ENCODE data around the gene CCDC180.
"Not testable (repeated sequence)": the region's sequence is repeated elsewhere in the genome, so short reads cannot be mapped to it uniquely, and the experiment has no call there.

CCDC180 gene

GRCh38 chr9:97307500-97308163 lies at the start of gene CCDC180:
TSS of gene CCDC180 (plus strand) at chr9:97307659. CDS start at chr9:97308064, 405 bp downstream.
- FAIRE-seq: no peak

- not testable (repeated sequence) for FAIRE-seq
Measured at GRCh38 chr9:97259834-97260514, 47.5 kb upstream of the CCDC180 start.

- no peak for FAIRE-seq
Measured at GRCh38 chr9:97271292-97271691, 36.2 kb upstream of the CCDC180 start.

- no peak for FAIRE-seq
Measured at GRCh38 chr9:97272072-97272471, 35.4 kb upstream of the CCDC180 start.

- no peak for FAIRE-seq
Measured at GRCh38 chr9:97276310-97276852, 31.1 kb upstream of the CCDC180 start.

- no peak for FAIRE-seq
Measured at GRCh38 chr9:97277953-97278352, 29.5 kb upstream of the CCDC180 start.

GRCh38 chr9:97280755-97281330 lies 26.6 kb upstream of the CCDC180 start:
- no peak for FAIRE-seq

GRCh38 chr9:97283768-97284167 lies 23.7 kb upstream of the CCDC180 start:
- FAIRE-seq: no peak

- FAIRE-seq: peak; percentile 42
Measured at GRCh38 chr9:97284798-97285197, 22.7 kb upstream of the CCDC180 start.

GRCh38 chr9:97292200-97292599 lies 15.3 kb upstream of the CCDC180 start:
- no peak for FAIRE-seq

- FAIRE-seq: no peak
Measured at GRCh38 chr9:97293207-97293721, 14.2 kb upstream of the CCDC180 start.

GRCh38 chr9:97293818-97294217 lies 13.6 kb upstream of the CCDC180 start:
- FAIRE-seq: no peak

GRCh38 chr9:97297889-97298288 lies 9.6 kb upstream of the CCDC180 start:
- no peak for FAIRE-seq

GRCh38 chr9:97299809-97300414 lies 7.5 kb upstream of the CCDC180 start:
- FAIRE-seq: no peak

- no peak for FAIRE-seq
Measured at GRCh38 chr9:97300586-97300985, 6.9 kb upstream of the CCDC180 start.

GRCh38 chr9:97301974-97302373 lies 5.5 kb upstream of the CCDC180 start:
- no peak for FAIRE-seq

GRCh38 chr9:97304586-97304985 lies 2.9 kb upstream of the CCDC180 start:
- FAIRE-seq: no peak

- no peak for FAIRE-seq
Measured at GRCh38 chr9:97305501-97306298, 1.8 kb upstream of the CCDC180 start.

GRCh38 chr9:97307091-97307490 lies 368 bp upstream of the CCDC180 start:
- FAIRE-seq: no peak

- FAIRE-seq: no peak
Measured at GRCh38 chr9:97309260-97309659, 1.8 kb downstream of the CCDC180 start.

- no peak for FAIRE-seq
Measured at GRCh38 chr9:97310023-97310422, 2.6 kb downstream of the CCDC180 start.

- FAIRE-seq: no peak
Measured at GRCh38 chr9:97310896-97311295, 3.4 kb downstream of the CCDC180 start.

Data from G401.6 (cell line).